ENCODE measurements around the gene MYO1B.

MYO1B gene

GRCh38 chr2:191350826-191351225 is 105.6 kb downstream of the MYO1B start:
- Histone ChIP-seq H3K9me3 (ENCODE audit: control insufficient read depth, low read length) (peaks cover 2% of the 10 kb centered on the region), H3K27me3 (replicated peaks; ENCODE audit: control insufficient read depth, insufficient read depth, low read length) (no peaks in the 10 kb centered on the region), H3K9ac (ENCODE audit: low read length) (no peak overlapping the region), H3K4me3 (ENCODE audit: low read length) (no peak overlapping the region), H3K36me3 (ENCODE audit: control insufficient read depth, insufficient read depth, low read length, severe bottlenecking) (peaks cover 41% of the 10 kb centered on the region), H3K4me1 (ENCODE audit: control insufficient read depth, insufficient read depth, low read length) (peaks cover 30% of the 10 kb centered on the region)
- peak; percentile 44 for DNase-seq (ENCODE audit: low read depth)

- Histone ChIP-seq H3K4me3 (ENCODE audit: low read length) (no peak overlapping the region), H3K9me3 (ENCODE audit: control insufficient read depth, low read length) (peaks cover 2% of the 10 kb centered on the region), H3K36me3 (ENCODE audit: control insufficient read depth, insufficient read depth, low read length, severe bottlenecking) (peaks cover 41% of the 10 kb centered on the region), H3K27me3 (replicated peaks; ENCODE audit: control insufficient read depth, insufficient read depth, low read length) (no peaks in the 10 kb centered on the region), H3K9ac (ENCODE audit: low read length) (no peak overlapping the region), H3K4me1 (ENCODE audit: control insufficient read depth, insufficient read depth, low read length) (peaks cover 25% of the 10 kb centered on the region)
- no peak for DNase-seq (ENCODE audit: low read depth)
These were observed 106.1 kb downstream of the MYO1B start for GRCh38 chr2:191351298-191351697.

DNA sequence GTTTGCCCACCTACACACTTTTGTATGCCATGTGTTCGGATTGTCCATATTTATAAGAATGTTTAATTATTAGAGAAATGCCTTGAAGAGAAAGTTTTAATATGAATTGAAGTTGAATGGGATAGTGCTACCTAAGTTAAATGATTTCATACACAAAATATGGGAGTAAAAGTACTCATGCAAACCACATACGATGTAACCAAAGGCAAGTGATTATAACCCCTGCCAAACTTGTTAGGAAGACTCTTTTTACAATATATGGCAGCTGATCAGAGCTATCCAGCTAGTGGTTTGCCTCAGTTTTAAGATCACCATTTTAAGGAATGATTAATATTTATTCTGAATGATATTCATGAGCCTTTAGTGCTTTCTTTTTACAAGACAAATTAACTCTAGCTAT is 106.7 kb downstream of the MYO1B start:
- H3K9me3 ChIP-seq (ENCODE audit: control insufficient read depth, low read length) = peaks cover 2% of the 10 kb centered on the region
- H3K4me1 ChIP-seq (ENCODE audit: control insufficient read depth, insufficient read depth, low read length) = peaks cover 24% of the 10 kb centered on the region
- peaks cover 41% of the 10 kb centered on the region for H3K36me3 ChIP-seq (ENCODE audit: control insufficient read depth, insufficient read depth, low read length, severe bottlenecking)
- no peak overlapping the region for H3K9ac ChIP-seq (ENCODE audit: low read length)
- no peaks in the 10 kb centered on the region for H3K27me3 ChIP-seq (replicated peaks; ENCODE audit: control insufficient read depth, insufficient read depth, low read length)
- H3K4me3 ChIP-seq (ENCODE audit: low read length) = no peak overlapping the region
- peak; percentile 31 for DNase-seq (ENCODE audit: low read depth)

DNA sequence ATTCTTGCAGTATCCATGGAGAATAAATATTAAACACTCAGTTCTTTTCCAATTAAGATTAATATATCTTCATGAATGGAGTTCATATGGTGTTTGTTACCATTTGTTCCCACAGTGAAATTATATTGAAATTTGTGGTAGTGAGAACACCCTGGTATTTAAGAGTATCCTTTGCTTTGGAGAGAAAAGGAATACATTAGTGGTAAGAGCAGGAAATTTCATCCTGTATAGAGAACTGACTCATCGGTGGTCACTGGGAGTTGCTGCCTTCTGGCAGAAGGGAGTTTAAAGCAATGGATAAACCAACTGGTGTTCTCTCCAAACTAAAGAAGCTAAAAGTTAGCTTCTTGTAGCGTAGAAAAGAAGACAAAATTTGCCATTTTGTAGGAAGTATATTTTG is 107.3 kb downstream of the MYO1B start:
- no peak overlapping the region for H3K9ac ChIP-seq (ENCODE audit: low read length)
- H3K9me3 ChIP-seq (ENCODE audit: control insufficient read depth, low read length) = peaks cover 2% of the 10 kb centered on the region
- H3K4me1 ChIP-seq (ENCODE audit: control insufficient read depth, insufficient read depth, low read length) = peaks cover 24% of the 10 kb centered on the region
- peak; percentile 67 for DNase-seq (ENCODE audit: low read depth)
- H3K4me3 ChIP-seq (ENCODE audit: low read length) = no peak overlapping the region
- H3K27me3 ChIP-seq (replicated peaks; ENCODE audit: control insufficient read depth, insufficient read depth, low read length) = no peaks in the 10 kb centered on the region
- peaks cover 41% of the 10 kb centered on the region for H3K36me3 ChIP-seq (ENCODE audit: control insufficient read depth, insufficient read depth, low read length, severe bottlenecking)

GRCh38 chr2:191355170-191355758 is 110.1 kb downstream of the MYO1B start:
- Histone ChIP-seq H3K4me1 (ENCODE audit: control insufficient read depth, insufficient read depth, low read length) (peaks cover 24% of the 10 kb centered on the region), H3K4me3 (ENCODE audit: low read length) (no peak overlapping the region), H3K9ac (ENCODE audit: low read length) (no peak overlapping the region), H3K36me3 (ENCODE audit: control insufficient read depth, insufficient read depth, low read length, severe bottlenecking) (peaks cover 25% of the 10 kb centered on the region), H3K27me3 (replicated peaks; ENCODE audit: control insufficient read depth, insufficient read depth, low read length) (no peaks in the 10 kb centered on the region), H3K9me3 (ENCODE audit: control insufficient read depth, low read length) (peaks cover 2% of the 10 kb centered on the region)
- DNase-seq (ENCODE audit: low read depth) = no peak

DNA sequence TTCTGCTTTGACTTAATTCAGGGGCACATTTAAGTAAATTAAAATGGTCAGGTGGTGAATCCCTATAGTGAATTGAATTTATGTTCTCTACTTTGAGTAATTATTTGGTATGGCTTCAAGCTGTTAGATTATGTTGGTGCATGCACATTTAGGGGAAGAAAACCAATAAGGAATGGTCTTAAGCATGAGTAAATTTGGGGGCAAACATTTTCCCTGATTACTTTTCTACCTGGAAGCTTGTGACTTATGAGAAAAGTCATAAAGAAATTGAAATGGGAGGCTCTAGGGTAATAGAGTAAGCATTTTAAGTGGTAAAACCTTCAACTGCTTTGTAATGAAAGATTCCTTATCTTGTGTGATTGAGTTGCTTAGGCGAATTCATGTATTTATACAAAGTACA is 112.5 kb downstream of the MYO1B start:
- no peak for DNase-seq (ENCODE audit: low read depth)
- Histone ChIP-seq H3K4me3 (ENCODE audit: low read length) (no peak overlapping the region), H3K27me3 (replicated peaks; ENCODE audit: control insufficient read depth, insufficient read depth, low read length) (no peaks in the 10 kb centered on the region), H3K36me3 (ENCODE audit: control insufficient read depth, insufficient read depth, low read length, severe bottlenecking) (peaks cover 45% of the 10 kb centered on the region), H3K9ac (ENCODE audit: low read length) (no peak overlapping the region), H3K9me3 (ENCODE audit: control insufficient read depth, low read length) (peaks cover 2% of the 10 kb centered on the region), H3K4me1 (ENCODE audit: control insufficient read depth, insufficient read depth, low read length) (peaks cover 4% of the 10 kb centered on the region)

- Histone ChIP-seq H3K36me3 (ENCODE audit: control insufficient read depth, insufficient read depth, low read length, severe bottlenecking) (peaks cover 49% of the 10 kb centered on the region), H3K9me3 (ENCODE audit: control insufficient read depth, low read length) (peaks cover 2% of the 10 kb centered on the region)
- no peak for DNase-seq (ENCODE audit: low read depth)
These were observed 113.3 kb downstream of the MYO1B start for GRCh38 chr2:191358325-191359025.

GRCh38 chr2:191359133-191359532 is 113.9 kb downstream of the MYO1B start:
- Histone ChIP-seq H3K27me3 (replicated peaks; ENCODE audit: control insufficient read depth, insufficient read depth, low read length) (no peaks in the 10 kb centered on the region), H3K4me1 (ENCODE audit: control insufficient read depth, insufficient read depth, low read length) (no peaks in the 10 kb centered on the region), H3K36me3 (ENCODE audit: control insufficient read depth, insufficient read depth, low read length, severe bottlenecking) (peaks cover 53% of the 10 kb centered on the region), H3K4me3 (ENCODE audit: low read length) (no peak overlapping the region), H3K9ac (ENCODE audit: low read length) (no peak overlapping the region), H3K9me3 (ENCODE audit: control insufficient read depth, low read length) (peaks cover 2% of the 10 kb centered on the region)
- no peak for DNase-seq (ENCODE audit: low read depth)

More at GRCh38 chr2:191358325-191359025, 113.3 kb downstream of the MYO1B start:
- Histone ChIP-seq H3K9ac (ENCODE audit: low read length) (no peak overlapping the region), H3K4me3 (ENCODE audit: low read length) (no peak overlapping the region), H3K4me1 (ENCODE audit: control insufficient read depth, insufficient read depth, low read length) (no peaks in the 10 kb centered on the region), H3K27me3 (replicated peaks; ENCODE audit: control insufficient read depth, insufficient read depth, low read length) (no peaks in the 10 kb centered on the region)

DNA sequence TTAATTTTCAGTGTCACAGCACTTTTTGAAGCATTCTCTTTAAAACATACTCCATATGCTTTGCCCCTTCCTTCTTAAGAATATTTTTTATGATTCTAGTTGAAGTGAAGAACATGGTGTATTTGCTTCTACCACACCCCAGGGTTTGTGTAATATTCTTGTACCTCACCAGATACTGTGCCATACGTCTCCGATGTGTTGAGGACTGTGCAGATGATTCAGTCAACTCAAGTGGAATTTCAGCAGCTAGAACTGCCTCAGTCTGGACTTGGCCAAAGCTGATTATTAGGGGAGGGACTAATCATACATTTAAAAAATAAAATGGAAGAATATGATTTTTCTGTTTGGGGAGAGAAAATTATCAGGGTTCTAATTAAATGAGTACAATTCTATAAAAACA is 115.7 kb downstream of the MYO1B start:
- Histone ChIP-seq H3K4me3 (ENCODE audit: low read length) (no peak overlapping the region), H3K4me1 (ENCODE audit: control insufficient read depth, insufficient read depth, low read length) (peaks cover 9% of the 10 kb centered on the region), H3K36me3 (ENCODE audit: control insufficient read depth, insufficient read depth, low read length, severe bottlenecking) (peaks cover 49% of the 10 kb centered on the region), H3K9me3 (ENCODE audit: control insufficient read depth, low read length) (no peaks in the 10 kb centered on the region), H3K27me3 (replicated peaks; ENCODE audit: control insufficient read depth, insufficient read depth, low read length) (no peaks in the 10 kb centered on the region), H3K9ac (ENCODE audit: low read length) (no peak overlapping the region)
- no peak for DNase-seq (ENCODE audit: low read depth)

DNA sequence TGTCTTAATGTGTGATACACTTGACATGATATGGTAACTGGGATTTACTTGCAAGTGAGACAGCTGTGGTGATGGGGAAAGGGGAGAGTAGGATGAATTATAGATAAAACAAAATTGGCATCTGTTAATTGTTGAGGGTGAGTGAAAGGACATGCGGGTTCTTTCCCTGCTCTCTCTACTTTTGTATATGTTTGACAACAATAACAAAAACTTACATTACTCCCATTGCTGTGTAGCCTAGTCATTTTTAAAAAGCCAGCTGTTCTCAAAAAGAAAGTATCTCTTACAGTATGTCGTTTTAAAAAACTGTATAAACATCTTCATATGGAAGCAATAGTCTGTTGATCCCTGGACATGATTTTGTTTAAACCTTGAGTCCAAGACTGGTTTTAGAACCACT is 117.6 kb downstream of the MYO1B start:
- no peaks in the 10 kb centered on the region for H3K27me3 ChIP-seq (replicated peaks; ENCODE audit: control insufficient read depth, insufficient read depth, low read length)
- peaks cover 24% of the 10 kb centered on the region for H3K4me1 ChIP-seq (ENCODE audit: control insufficient read depth, insufficient read depth, low read length)
- H3K4me3 ChIP-seq (ENCODE audit: low read length) = no peak overlapping the region
- peaks cover 52% of the 10 kb centered on the region for H3K36me3 ChIP-seq (ENCODE audit: control insufficient read depth, insufficient read depth, low read length, severe bottlenecking)
- DNase-seq (ENCODE audit: low read depth) = peak; percentile 60
- H3K9ac ChIP-seq (ENCODE audit: low read length) = no peak overlapping the region
- no peaks in the 10 kb centered on the region for H3K9me3 ChIP-seq (ENCODE audit: control insufficient read depth, low read length)

DNA sequence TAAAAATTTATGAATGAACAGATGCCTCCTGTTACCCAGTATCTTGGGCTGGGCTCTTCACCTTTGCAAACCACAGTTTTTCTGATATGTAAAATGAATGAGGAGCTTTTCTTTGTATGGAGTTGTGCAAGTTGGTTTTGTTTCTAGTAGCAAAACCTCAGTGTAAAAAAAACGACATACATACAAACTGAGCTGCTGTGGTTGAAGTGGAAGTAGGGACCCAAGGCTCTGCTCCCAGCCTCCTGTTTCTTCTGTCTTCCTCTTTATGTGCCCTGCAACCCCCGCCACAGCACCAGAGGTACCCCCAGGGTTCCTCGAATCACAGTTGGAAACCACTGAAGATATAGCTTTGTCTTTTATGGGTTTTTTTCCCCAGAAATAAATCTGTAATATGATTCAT is 118.1 kb downstream of the MYO1B start:
- no peak for DNase-seq (ENCODE audit: low read depth)

More for the DNA sequence above, 118.1 kb downstream of the MYO1B start:
- no peaks in the 10 kb centered on the region for H3K27me3 ChIP-seq (replicated peaks; ENCODE audit: control insufficient read depth, insufficient read depth, low read length)
- peaks cover 24% of the 10 kb centered on the region for H3K4me1 ChIP-seq (ENCODE audit: control insufficient read depth, insufficient read depth, low read length)
- no peaks in the 10 kb centered on the region for H3K9me3 ChIP-seq (ENCODE audit: control insufficient read depth, low read length)
- peaks cover 51% of the 10 kb centered on the region for H3K36me3 ChIP-seq (ENCODE audit: control insufficient read depth, insufficient read depth, low read length, severe bottlenecking)
- H3K4me3 ChIP-seq (ENCODE audit: low read length) = no peak overlapping the region
- no peak overlapping the region for H3K9ac ChIP-seq (ENCODE audit: low read length)

All from adipocyte (in vitro differentiated cells).